K562 (cell line): ENCODE measurements around the gene OR52W1. TPM values are rescaled to one million over a fixed set of nuclear protein-coding genes. Genes with fewer than 3 reads are reported as not detected.

Experiments
- CBFA2T2 ChIP-seq: fragments of 450-650 bp; conservative IDR thresholded peaks from 2 replicates; pipeline ENCODE4 v1.6.1; 2017; ENCODE audit warnings: mild to moderate bottlenecking
- ERF ChIP-seq: fragments of 450-650 bp; formaldehyde crosslinking; IDR thresholded peaks from 2 replicates; pipeline ENCODE4 v1.4.0; 2020; ENCODE audit warnings: mild to moderate bottlenecking, mixed read lengths
- GABPA ChIP-seq: fragments of 200-800 bp; sonication (Bioruptor generic); conservative IDR thresholded peaks from 2 replicates; pipeline ENCODE4 v1.6.1; 2016; ENCODE audit warnings: low read depth, missing genetic modification characterization, missing compliant biosample characterization
- HDGF ChIP-seq: fragments of 450-650 bp; IDR thresholded peaks from 2 replicates; pipeline ENCODE4 v1.6.1; 2016
- HNRNPH1 ChIP-seq: fragments of 200-400 bp; formaldehyde crosslinking; optimal IDR thresholded peaks from 2 replicates; pipeline ENCODE3; 2017; ENCODE audit warnings: low read depth, mild to moderate bottlenecking, low read length, moderate library complexity
- MTA2 ChIP-seq: fragments of 450-650 bp; IDR thresholded peaks from 2 replicates; pipeline ENCODE4 v1.6.1; 2016; ENCODE audit warnings: low read depth
- MYC ChIP-seq, 2 experiments: fragments of 250-450 bp in 1 of 2; sonication (Bioruptor Pico) in 1 of 2; IDR thresholded peaks; 2 replicates each; pipeline versions ENCODE4 v1.5.1 to v1.6.1; 2012 to 2021; ENCODE audit warnings: low read depth in 2 of 2, borderline replicate concordance in 1 of 2, improper control_type of control experiment in 1 of 2, low read length in 1 of 2, mild to moderate bottlenecking in 1 of 2, moderate library complexity in 1 of 2
- NONO ChIP-seq, 2 experiments: fragments of 200-400 bp in 1 of 2; fragments of 450-650 bp in 1 of 2; formaldehyde crosslinking in 1 of 2; IDR thresholded peaks; 2 replicates each; pipeline ENCODE4 v1.6.1; 2017; ENCODE audit warnings: low read depth in 2 of 2, mild to moderate bottlenecking in 2 of 2, moderate library complexity in 2 of 2, low read length in 1 of 2
- PML ChIP-seq: IDR thresholded peaks from 2 replicates; pipeline ENCODE4 v1.6.1; 2012; ENCODE audit warnings: low read length, inconsistent platforms
- PRDM10 ChIP-seq: fragments of 450-650 bp; IDR thresholded peaks from 2 replicates; pipeline ENCODE4 v1.6.1; 2018; ENCODE audit not compliant: partially characterized antibody
- RB1 ChIP-seq: fragments of 450-650 bp; IDR thresholded peaks from 2 replicates; pipeline ENCODE4 v1.6.1; 2017; ENCODE audit warnings: low read depth, mild to moderate bottlenecking
- RBM22 ChIP-seq: fragments of 200-400 bp; formaldehyde crosslinking; IDR thresholded peaks from 2 replicates; pipeline ENCODE4 v1.6.1; 2018; ENCODE audit warnings: low read length, low read depth; ENCODE audit not compliant: poor library complexity, severe bottlenecking
- RBM39 ChIP-seq: fragments of 200-400 bp; formaldehyde crosslinking; optimal IDR thresholded peaks from 2 replicates; pipeline ENCODE3; 2018; ENCODE audit warnings: low read depth, low read length
- SETDB1 ChIP-seq: IDR thresholded peaks from one replicate; pipeline ENCODE4 v1.6.1; 2012; ENCODE audit warnings: low read length, control low read depth, inconsistent platforms
- SP1 ChIP-seq: sonication (generic); formaldehyde crosslinking; IDR thresholded peaks from 2 replicates; pipeline ENCODE4 v1.8.1; 2022; ENCODE audit warnings: mild to moderate bottlenecking, missing genetic modification reagents
- TCF7L2 ChIP-seq: fragments of 150-350 bp; IDR thresholded peaks from 2 replicates; pipeline ENCODE4 v1.6.1; 2016; ENCODE audit warnings: low read depth, mild to moderate bottlenecking, low read length, moderate library complexity
- TRIM28 ChIP-seq: fragments of 450-650 bp; IDR thresholded peaks from 2 replicates; pipeline ENCODE4 v1.6.1; 2017
- ZFP30 ChIP-seq: fragments of 250-450 bp; sonication (Bioruptor Pico); IDR thresholded peaks from 2 replicates; pipeline ENCODE4 v1.8.0; 2022; ENCODE audit warnings: moderate library complexity, mild to moderate bottlenecking, inconsistent platforms, borderline replicate concordance
- ZFX ChIP-seq: sonication (generic); formaldehyde crosslinking; IDR thresholded peaks from 2 replicates; pipeline ENCODE4 v1.8.0; 2022; ENCODE audit warnings: mild to moderate bottlenecking, missing genetic modification reagents, moderate library complexity
- ZNF398 ChIP-seq: fragments of 250-450 bp; sonication (Bioruptor Pico); IDR thresholded peaks from 2 replicates; pipeline ENCODE4 v1.8.0; 2021; ENCODE audit warnings: moderate library complexity, mild to moderate bottlenecking, inconsistent platforms
- ZNF785 ChIP-seq: fragments of 250-450 bp; sonication (Bioruptor Pico); IDR thresholded peaks from 2 replicates; pipeline ENCODE4 v1.4.0; 2020; ENCODE audit warnings: mild to moderate bottlenecking
- polyA plus RNA-seq, 8 experiments: library from polyadenylated mRNA; depleted of rRNA in 4 of 8; stranded (reverse) in 5 of 8; unstranded in 3 of 8; fragments of >200 nt; fragmentation: Nextera tagmentation in 2 of 8; fragmentation: Illumina TruSeq in 1 of 8; extraction: Ambion mirVana in 2 of 8; extraction: Trizol in 1 of 8; gene quantifications; 2 replicates each; pipeline versions ENCODE4 v1.2.1 to v1.2.3, GENCODE V29; 2011 to 2014; ENCODE audit warnings: inconsistent platforms in 1 of 8, missing spikeins in 1 of 8
- total RNA-seq, 7 experiments: library from RNA; depleted of rRNA in 6 of 7; stranded (reverse); fragments of >200 nt in 6 of 7; fragmentation: Illumina TruSeq in 2 of 7; extraction: Trizol in 2 of 7; gene quantifications; 2 replicates each; pipeline versions ENCODE4 v1.2.1 to v1.2.3, GENCODE V29; 2011 to 2021; ENCODE audit warnings: low replicate concordance in 1 of 7
- TF ChIP-seq, protein P1 (sequence below), 2 experiments: fragments of 250-450 bp in 1 of 2; fragments of 450-650 bp in 1 of 2; sonication (Bioruptor Pico) in 1 of 2; IDR thresholded peaks; 2 replicates each; pipeline versions ENCODE4 v1.6.1 to v1.8.0; 2016 to 2021; ENCODE audit warnings: mild to moderate bottlenecking in 2 of 2, moderate library complexity in 2 of 2, missing compliant biosample characterization in 1 of 2, missing genetic modification characterization in 1 of 2
- TF ChIP-seq, protein P2 (sequence below): sonication (generic); formaldehyde crosslinking; IDR thresholded peaks from 2 replicates; pipeline ENCODE4 v1.8.1; 2022; ENCODE audit warnings: missing genetic modification reagents

The OR52W1 gene
- total and polyA plus RNA-seq, 9 of the 15 experiments (the other 6 are each of a cell fraction or from before 2014, with no cell fraction given), result not detected

DNA sequence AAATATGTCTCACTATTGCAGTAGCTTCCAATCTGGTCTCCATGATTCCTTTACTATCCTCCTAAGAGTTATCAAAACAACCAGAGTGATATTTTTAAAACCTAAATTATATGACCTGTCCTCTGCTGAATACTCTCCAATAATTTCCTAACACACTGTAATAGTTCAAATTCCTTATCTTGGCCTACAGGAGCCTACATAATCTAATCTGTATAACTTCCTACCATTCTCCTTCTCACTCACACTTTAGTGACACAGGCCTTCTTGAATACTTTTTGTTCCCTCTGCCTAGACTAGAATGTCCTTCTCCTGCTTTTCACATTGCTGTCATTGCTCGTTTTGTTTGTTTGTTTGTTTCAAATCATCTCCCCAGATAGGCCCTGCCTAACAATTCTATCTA, 26.0 kb downstream of the OR52W1 start (continued):
- 0 out of 2 replicates have a peak, but pooled peaks have one; percentile 24 for TF ChIP-seq MTA2
- TF ChIP-seq ZNF398 (CRISPR knock-in tag), result no peak
- TF ChIP-seq RBM22, result no peak
- no peak for TF ChIP-seq TRIM28
- no peak for TF ChIP-seq SETDB1
- peak; percentile 44; the same call in 1 of the 2 replicates for TF ChIP-seq PML
- TF ChIP-seq, protein P1, sequence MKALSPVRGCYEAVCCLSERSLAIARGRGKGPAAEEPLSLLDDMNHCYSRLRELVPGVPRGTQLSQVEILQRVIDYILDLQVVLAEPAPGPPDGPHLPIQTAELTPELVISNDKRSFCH (CRISPR knock-in tag; IDR thresholded peaks at IDR 0.05), result no peak
- TF ChIP-seq, protein P1 (tag; IDR thresholded peaks at IDR 0.05), result no peak
- TF ChIP-seq, protein P2, sequence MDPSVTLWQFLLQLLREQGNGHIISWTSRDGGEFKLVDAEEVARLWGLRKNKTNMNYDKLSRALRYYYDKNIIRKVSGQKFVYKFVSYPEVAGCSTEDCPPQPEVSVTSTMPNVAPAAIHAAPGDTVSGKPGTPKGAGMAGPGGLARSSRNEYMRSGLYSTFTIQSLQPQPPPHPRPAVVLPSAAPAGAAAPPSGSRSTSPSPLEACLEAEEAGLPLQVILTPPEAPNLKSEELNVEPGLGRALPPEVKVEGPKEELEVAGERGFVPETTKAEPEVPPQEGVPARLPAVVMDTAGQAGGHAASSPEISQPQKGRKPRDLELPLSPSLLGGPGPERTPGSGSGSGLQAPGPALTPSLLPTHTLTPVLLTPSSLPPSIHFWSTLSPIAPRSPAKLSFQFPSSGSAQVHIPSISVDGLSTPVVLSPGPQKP (CRISPR knock-in tag), result no peak
- TF ChIP-seq HNRNPH1, result no peak
- no peak for TF ChIP-seq ERF (CRISPR knock-in tag)
- TF ChIP-seq PRDM10, result no peak
- no peak for TF ChIP-seq ZNF785 (CRISPR knock-in tag)
- TF ChIP-seq RBM39, result no peak
- TF ChIP-seq MYC (IDR thresholded peaks at IDR 0.05; ENCODE audit: low read depth, low read length), result no peak
- TF ChIP-seq MYC (CRISPR knock-in tag; IDR thresholded peaks at IDR 0.05; ENCODE audit: borderline replicate concordance, low read depth), result no peak
- peak; percentile 47; the same call in 1 of the 2 replicates for TF ChIP-seq CBFA2T2
- no peak for TF ChIP-seq GABPA (tag)
- TF ChIP-seq SP1 (CRISPR knock-in tag), result no peak
- TF ChIP-seq NONO (IDR thresholded peaks at IDR 0.05; ENCODE audit: low read depth in 2 of 2, low read length in 1 of 2), result no peak
- no peak for TF ChIP-seq TCF7L2
- TF ChIP-seq RB1, result no peak
- peak; percentile 33; the same call in 1 of the 2 replicates for TF ChIP-seq ZFX (CRISPR knock-in tag)
- no peak for TF ChIP-seq HDGF
- no peak for TF ChIP-seq ZFP30 (CRISPR knock-in tag)
